ENCODE results near the gene CXCL1.

CXCL1 gene

DNA sequence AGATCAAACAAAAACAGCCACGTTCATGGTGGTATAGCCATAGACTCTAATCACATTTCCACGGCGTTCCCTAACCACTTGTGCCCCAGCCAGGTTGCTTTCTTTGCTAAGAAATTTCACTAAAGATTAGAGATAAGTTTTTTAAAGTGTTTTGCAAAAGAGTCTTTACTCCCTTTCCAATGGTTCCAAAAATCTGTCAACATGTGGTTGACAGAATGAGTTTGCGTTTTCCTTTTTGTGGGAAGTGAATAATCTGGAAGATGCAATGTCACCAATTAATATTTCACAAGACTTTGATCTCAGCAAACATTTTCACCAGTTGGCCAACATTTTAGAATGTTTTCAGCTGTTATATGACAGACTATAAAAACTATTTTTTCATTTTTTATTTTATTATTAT, 35.3 kb downstream of the CXCL1 start:
- no peak overlapping the region for H3K27ac ChIP-seq
- no peak for TF ChIP-seq ZFX (IDR thresholded peaks at IDR 0.05)
- TF ChIP-seq, protein P1, sequence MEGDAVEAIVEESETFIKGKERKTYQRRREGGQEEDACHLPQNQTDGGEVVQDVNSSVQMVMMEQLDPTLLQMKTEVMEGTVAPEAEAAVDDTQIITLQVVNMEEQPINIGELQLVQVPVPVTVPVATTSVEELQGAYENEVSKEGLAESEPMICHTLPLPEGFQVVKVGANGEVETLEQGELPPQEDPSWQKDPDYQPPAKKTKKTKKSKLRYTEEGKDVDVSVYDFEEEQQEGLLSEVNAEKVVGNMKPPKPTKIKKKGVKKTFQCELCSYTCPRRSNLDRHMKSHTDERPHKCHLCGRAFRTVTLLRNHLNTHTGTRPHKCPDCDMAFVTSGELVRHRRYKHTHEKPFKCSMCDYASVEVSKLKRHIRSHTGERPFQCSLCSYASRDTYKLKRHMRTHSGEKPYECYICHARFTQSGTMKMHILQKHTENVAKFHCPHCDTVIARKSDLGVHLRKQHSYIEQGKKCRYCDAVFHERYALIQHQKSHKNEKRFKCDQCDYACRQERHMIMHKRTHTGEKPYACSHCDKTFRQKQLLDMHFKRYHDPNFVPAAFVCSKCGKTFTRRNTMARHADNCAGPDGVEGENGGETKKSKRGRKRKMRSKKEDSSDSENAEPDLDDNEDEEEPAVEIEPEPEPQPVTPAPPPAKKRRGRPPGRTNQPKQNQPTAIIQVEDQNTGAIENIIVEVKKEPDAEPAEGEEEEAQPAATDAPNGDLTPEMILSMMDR (conservative IDR thresholded peaks at IDR 0.05): no peak

DNA sequence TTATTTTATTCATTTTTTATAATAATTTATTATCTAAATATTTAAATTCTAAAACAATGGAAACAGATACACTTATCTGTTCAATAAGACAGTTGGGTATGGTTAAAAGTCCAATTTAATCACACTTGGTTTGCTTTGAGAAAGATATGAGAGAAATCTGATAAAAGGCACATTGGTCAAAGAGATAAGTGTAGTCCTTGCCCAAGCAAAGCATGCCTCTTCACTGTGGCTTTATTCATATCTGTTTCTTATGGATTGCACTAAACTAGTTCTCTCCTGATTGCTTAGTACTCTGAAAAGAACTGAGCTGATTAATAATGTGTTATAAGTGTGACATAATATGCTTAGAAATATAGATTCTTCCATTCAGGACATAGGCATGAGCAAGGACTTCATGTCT, 39.8 kb downstream of the CXCL1 start:
- no peak for TF ChIP-seq ZFX (IDR thresholded peaks at IDR 0.05)
- TF ChIP-seq, protein P1 (conservative IDR thresholded peaks at IDR 0.05): no peak
- H3K27ac ChIP-seq: no peak overlapping the region

DNA sequence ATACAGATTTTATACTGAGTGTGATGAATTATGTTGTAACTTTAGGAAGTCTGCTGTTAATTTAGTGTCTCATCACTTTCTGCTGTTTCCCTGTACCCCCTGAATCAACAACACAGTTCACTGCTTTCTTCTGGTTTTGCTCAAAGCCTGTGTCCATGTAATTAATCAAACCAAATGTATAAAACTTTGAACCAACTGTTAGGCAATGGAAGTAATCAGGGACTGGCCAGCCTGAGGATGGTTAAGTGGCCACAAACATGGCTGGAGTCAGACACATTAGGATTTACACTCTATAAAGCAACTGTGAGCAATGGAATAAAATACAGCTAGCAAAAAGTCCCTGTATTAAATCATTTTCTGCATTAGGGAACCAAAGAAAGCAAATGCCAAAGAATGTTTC, 42.6 kb downstream of the CXCL1 start:
- TF ChIP-seq, protein P1 (conservative IDR thresholded peaks at IDR 0.05): no peak
- TF ChIP-seq ZFX (IDR thresholded peaks at IDR 0.05): no peak
- H3K27ac ChIP-seq: no peak overlapping the region

DNA sequence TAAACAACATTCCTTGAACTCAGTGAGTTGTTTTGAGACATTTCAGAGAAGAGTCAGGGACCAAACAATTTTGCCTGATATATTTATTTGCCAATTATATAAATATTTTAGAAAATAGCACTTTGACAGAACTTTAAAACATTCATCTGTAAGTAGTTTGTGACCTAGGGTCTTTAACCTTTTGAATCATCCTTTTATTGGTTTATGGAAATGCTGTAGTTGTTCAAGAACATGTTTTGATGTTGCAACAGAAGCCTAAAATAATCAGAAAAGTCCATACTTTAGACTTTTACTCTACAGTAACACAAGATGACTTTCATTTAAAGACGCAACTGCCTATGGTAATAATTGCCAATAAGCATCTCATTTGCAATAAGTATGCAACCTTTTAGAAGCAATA, 43.0 kb downstream of the CXCL1 start:
- no peak overlapping the region for H3K27ac ChIP-seq
- TF ChIP-seq, protein P1 (conservative IDR thresholded peaks at IDR 0.05): no peak
- TF ChIP-seq ZFX (IDR thresholded peaks at IDR 0.05): no peak

DNA sequence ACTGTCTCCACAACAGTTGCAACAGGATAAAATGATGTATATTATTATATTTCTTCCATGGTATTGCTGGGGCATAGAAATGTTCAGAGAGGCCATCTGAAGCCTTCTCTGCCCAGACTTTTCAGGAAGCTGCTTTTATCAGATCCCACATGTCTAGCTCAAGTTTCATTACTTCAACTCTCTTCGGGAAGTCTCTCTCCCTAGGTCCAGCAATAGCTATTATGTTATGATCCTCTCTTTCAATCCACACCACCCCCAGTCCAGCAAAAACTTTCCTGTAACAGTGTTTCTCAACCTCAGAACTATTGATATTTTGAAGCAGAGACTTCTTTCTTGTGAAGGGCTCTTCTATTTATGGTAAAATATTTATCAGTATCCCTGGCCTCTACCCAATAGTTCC, 44.9 kb downstream of the CXCL1 start:
- H3K27ac ChIP-seq: no peak overlapping the region

DNA sequence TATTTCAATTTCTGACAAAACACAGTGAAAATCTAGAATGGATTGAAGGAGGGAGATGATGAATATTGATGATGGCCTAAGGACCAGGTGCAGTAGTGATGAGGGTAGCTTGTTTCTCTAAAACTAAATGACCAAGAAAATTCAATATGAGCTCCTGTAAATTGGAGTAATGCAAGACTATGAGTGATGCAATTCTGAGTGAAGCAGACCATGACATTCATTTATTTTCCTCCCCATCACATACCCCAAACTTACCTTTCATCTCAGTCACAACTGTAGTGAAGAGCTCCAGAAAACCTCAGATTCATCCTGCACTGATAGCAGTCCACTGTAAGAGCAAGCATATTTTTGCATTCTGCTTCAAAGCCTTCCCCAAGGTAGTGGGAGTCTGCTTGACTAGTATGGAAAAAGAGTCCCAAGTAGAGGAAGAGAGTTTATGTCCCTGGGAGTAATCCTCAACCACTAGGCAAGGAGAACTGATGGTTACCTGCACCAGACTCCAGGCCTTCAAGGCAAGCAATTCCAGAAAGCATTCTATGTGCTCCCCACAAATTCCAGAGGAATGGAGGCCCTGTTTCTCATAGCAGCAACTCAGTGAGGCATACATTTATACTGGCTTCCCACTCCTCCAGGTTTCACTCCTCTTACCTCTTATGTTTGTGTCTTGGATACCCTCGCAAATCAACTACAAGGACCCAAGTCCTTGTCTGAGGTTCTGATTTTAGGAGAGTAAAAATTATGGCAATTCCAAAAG, 47.2 kb downstream of the CXCL1 start:
- TF ChIP-seq, protein P1 (conservative IDR thresholded peaks at IDR 0.05): no peak
- TF ChIP-seq ZFX (IDR thresholded peaks at IDR 0.05): no peak
- H3K27ac ChIP-seq: no peak overlapping the region

More for the DNA sequence above, 44.9 kb downstream of the CXCL1 start:
- TF ChIP-seq, protein P1 (conservative IDR thresholded peaks at IDR 0.05): no peak

DNA sequence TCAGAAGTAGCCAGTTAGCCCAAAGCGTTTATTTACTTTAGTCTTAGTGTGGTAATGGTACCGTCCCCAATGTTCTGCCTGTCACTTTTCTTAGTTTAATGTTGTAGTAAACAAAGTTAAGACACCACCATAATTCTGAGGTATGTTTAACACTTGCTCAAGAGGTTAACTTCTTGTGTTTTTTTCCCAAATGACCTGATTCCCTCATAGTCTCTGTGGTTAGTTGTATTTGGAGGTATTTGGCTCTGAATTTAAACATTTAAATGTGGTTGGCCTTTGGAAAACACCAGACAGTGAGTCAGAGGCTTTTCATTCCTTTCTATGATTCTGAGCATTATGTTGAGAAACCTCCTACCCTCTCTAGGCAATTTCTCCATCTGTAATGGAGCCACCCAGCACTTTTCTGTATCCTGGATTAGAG, 47.9 kb downstream of the CXCL1 start:
- H3K27ac ChIP-seq: no peak overlapping the region
- TF ChIP-seq, protein P1 (conservative IDR thresholded peaks at IDR 0.05): no peak
- TF ChIP-seq ZFX (IDR thresholded peaks at IDR 0.05): no peak

Data from C4-2B (cell line).